ENCODE measurements around the gene ZNF184.
"Not testable (repeated sequence)": the region's sequence is repeated elsewhere in the genome, so short reads cannot be mapped to it uniquely, and the experiment has no call there.

The ZNF184 gene

GRCh38 chr6:27442932-27443331 lies 30.0 kb downstream of the ZNF184 start:
- Histone ChIP-seq H3K27me3 (ENCODE audit: control insufficient read depth in 1 of 2, insufficient read depth in 2 of 2, low read length in 2 of 2) (no peaks in the 10 kb centered on the region), H3K4me3 (ENCODE audit: low read depth in 1 of 2, low read length in 2 of 2) (no peak overlapping the region), H3K36me3 (ENCODE audit: insufficient read depth, low read length) (no peaks in the 10 kb centered on the region), H3K27ac (ENCODE audit: low read depth, low read length) (no peak overlapping the region), H3K9ac (ENCODE audit: low read length) (no peak overlapping the region), H3K4me1 (ENCODE audit: insufficient read depth, low read length) (no peaks in the 10 kb centered on the region), H3K9me3 (ENCODE audit: low read length) (no peaks in the 10 kb centered on the region)

- H3K4me1 ChIP-seq (ENCODE audit: insufficient read depth, low read length) = no peaks in the 10 kb centered on the region
- no peaks in the 10 kb centered on the region for H3K27me3 ChIP-seq (ENCODE audit: control insufficient read depth in 1 of 2, insufficient read depth in 2 of 2, low read length in 2 of 2)
- H3K36me3 ChIP-seq (ENCODE audit: insufficient read depth, low read length) = no peaks in the 10 kb centered on the region
- H3K27ac ChIP-seq (ENCODE audit: low read depth, low read length) = no peak overlapping the region
- H3K9ac ChIP-seq (ENCODE audit: low read length) = no peak overlapping the region
- no peak overlapping the region for H3K4me3 ChIP-seq (ENCODE audit: low read depth in 1 of 2, low read length in 2 of 2)
- no peaks in the 10 kb centered on the region for H3K9me3 ChIP-seq (ENCODE audit: low read length)
Observed at GRCh38 chr6:27441001-27441400, 31.9 kb downstream of the ZNF184 start.

DNA sequence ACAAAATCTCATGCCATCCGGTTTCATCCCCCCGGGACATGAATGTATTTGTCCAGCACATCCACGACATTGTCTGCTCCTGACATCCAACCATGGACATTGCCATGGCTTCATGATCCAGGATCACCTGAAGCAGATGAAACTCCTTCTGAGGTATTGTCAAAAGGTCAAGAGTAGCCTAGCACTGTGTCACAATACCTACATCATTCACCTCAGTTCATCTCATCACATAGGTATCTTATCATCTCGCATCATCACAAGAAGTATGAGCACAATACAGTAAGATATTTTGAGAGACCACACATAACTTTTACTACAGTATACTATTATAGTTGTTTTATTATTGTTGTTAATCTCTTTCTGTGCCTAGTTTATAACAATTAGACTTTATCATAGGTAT lies 33.5 kb downstream of the ZNF184 start:
- no peaks in the 10 kb centered on the region for H3K27me3 ChIP-seq (ENCODE audit: control insufficient read depth in 1 of 2, insufficient read depth in 2 of 2, low read length in 2 of 2)
- H3K9ac ChIP-seq (ENCODE audit: low read length) = no peak overlapping the region
- H3K9me3 ChIP-seq (ENCODE audit: low read length) = no peaks in the 10 kb centered on the region
- no peaks in the 10 kb centered on the region for H3K36me3 ChIP-seq (ENCODE audit: insufficient read depth, low read length)
- H3K4me1 ChIP-seq (ENCODE audit: insufficient read depth, low read length) = no peaks in the 10 kb centered on the region
- H3K27ac ChIP-seq (ENCODE audit: low read depth, low read length) = no peak overlapping the region
- H3K4me3 ChIP-seq (ENCODE audit: low read depth in 1 of 2, low read length in 2 of 2) = no peak overlapping the region

DNA sequence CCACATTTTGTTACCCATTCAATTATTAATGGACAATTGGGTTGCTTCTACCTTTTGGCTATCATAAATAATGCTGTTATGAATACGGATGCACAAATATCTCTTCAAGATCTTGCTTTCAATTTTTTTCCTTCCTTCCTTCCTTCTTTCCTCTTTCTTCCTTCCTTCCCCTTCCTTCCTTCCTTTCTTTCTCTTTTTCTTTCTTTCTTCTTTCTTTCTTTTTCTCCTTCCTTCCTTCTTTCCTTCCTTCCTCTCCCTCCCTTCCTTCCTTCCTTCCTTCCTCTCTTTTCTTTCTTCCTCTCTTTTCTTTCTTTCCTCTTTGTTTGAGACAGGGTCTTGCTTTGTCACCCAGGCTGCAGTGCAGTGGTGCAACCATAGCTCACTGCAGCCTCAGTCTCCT lies 39.2 kb downstream of the ZNF184 start:
- Histone ChIP-seq H3K9me3 (ENCODE audit: low read length) (no peaks in the 10 kb centered on the region), H3K9ac (ENCODE audit: low read length) (no peak overlapping the region), H3K4me1 (ENCODE audit: insufficient read depth, low read length) (no peaks in the 10 kb centered on the region), H3K4me3 (ENCODE audit: low read depth in 1 of 2, low read length in 2 of 2) (no peak overlapping the region), H3K27me3 (ENCODE audit: control insufficient read depth in 1 of 2, insufficient read depth in 2 of 2, low read length in 2 of 2) (no peaks in the 10 kb centered on the region), H3K36me3 (ENCODE audit: insufficient read depth, low read length) (no peaks in the 10 kb centered on the region), H3K27ac (ENCODE audit: low read depth, low read length) (no peak overlapping the region)

- H3K36me3 ChIP-seq (ENCODE audit: insufficient read depth, low read length) = no peaks in the 10 kb centered on the region
- H3K27me3 ChIP-seq (ENCODE audit: control insufficient read depth in 1 of 2, insufficient read depth in 2 of 2, low read length in 2 of 2) = no peaks in the 10 kb centered on the region
- no peak overlapping the region for H3K4me3 ChIP-seq (ENCODE audit: low read depth in 1 of 2, low read length in 2 of 2)
- H3K9ac ChIP-seq (ENCODE audit: low read length) = no peak overlapping the region
- no peaks in the 10 kb centered on the region for H3K9me3 ChIP-seq (ENCODE audit: low read length)
- H3K27ac ChIP-seq (ENCODE audit: low read depth, low read length) = no peak overlapping the region
- no peaks in the 10 kb centered on the region for H3K4me1 ChIP-seq (ENCODE audit: insufficient read depth, low read length)
Observed at GRCh38 chr6:27428966-27429365, 43.9 kb downstream of the ZNF184 start.

GRCh38 chr6:27428502-27428901 lies 44.4 kb downstream of the ZNF184 start:
- no peaks in the 10 kb centered on the region for H3K4me1 ChIP-seq (ENCODE audit: insufficient read depth, low read length)
- H3K27me3 ChIP-seq (ENCODE audit: control insufficient read depth in 1 of 2, insufficient read depth in 2 of 2, low read length in 2 of 2) = no peaks in the 10 kb centered on the region
- H3K4me3 ChIP-seq (ENCODE audit: low read depth in 1 of 2, low read length in 2 of 2) = no peak overlapping the region
- no peak overlapping the region for H3K27ac ChIP-seq (ENCODE audit: low read depth, low read length)
- H3K9ac ChIP-seq (ENCODE audit: low read length) = no peak overlapping the region
- H3K9me3 ChIP-seq (ENCODE audit: low read length) = no peaks in the 10 kb centered on the region
- H3K36me3 ChIP-seq (ENCODE audit: insufficient read depth, low read length) = no peaks in the 10 kb centered on the region

- Histone ChIP-seq H3K27me3 (ENCODE audit: control insufficient read depth in 1 of 2, insufficient read depth in 2 of 2, low read length in 2 of 2) (no peaks in the 10 kb centered on the region), H3K4me1 (ENCODE audit: insufficient read depth, low read length) (no peaks in the 10 kb centered on the region), H3K36me3 (ENCODE audit: insufficient read depth, low read length) (no peaks in the 10 kb centered on the region), H3K4me3 (ENCODE audit: low read depth in 1 of 2, low read length in 2 of 2) (no peak overlapping the region), H3K9ac (ENCODE audit: low read length) (no peak overlapping the region), H3K9me3 (ENCODE audit: low read length) (no peaks in the 10 kb centered on the region), H3K27ac (ENCODE audit: low read depth, low read length) (no peak overlapping the region)
Observed at GRCh38 chr6:27426045-27426620, 46.8 kb downstream of the ZNF184 start.

DNA sequence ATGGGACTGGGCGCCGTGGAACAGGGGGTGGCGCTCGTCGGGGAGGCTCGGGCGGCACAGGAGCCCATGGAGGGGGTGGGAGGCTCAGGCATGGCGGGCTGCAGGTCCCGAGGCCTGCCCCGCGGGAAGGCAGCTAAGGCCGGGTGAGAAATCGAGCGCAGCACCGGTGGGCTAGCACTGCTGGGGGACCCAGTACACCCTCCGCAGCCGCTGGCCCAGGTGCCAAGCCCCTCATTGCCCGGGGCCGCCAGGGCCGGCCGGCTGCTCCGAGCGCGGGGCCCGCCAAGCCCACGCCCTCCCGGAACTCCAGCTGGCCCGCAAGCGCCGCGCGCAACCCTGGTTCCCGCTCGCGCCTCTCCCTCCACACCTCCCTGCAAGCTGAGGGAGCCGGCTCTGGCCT lies 48.1 kb downstream of the ZNF184 start:
- H3K36me3 ChIP-seq (ENCODE audit: insufficient read depth, low read length); H3K9me3 ChIP-seq (ENCODE audit: low read length); H3K27ac ChIP-seq (ENCODE audit: low read depth, low read length); H3K4me3 ChIP-seq (ENCODE audit: low read depth in 1 of 2, low read length in 2 of 2); H3K4me1 ChIP-seq (ENCODE audit: insufficient read depth, low read length); H3K27me3 ChIP-seq (ENCODE audit: control insufficient read depth in 1 of 2, insufficient read depth in 2 of 2, low read length in 2 of 2); H3K9ac ChIP-seq (ENCODE audit: low read length): not testable (repeated sequence)

DNA sequence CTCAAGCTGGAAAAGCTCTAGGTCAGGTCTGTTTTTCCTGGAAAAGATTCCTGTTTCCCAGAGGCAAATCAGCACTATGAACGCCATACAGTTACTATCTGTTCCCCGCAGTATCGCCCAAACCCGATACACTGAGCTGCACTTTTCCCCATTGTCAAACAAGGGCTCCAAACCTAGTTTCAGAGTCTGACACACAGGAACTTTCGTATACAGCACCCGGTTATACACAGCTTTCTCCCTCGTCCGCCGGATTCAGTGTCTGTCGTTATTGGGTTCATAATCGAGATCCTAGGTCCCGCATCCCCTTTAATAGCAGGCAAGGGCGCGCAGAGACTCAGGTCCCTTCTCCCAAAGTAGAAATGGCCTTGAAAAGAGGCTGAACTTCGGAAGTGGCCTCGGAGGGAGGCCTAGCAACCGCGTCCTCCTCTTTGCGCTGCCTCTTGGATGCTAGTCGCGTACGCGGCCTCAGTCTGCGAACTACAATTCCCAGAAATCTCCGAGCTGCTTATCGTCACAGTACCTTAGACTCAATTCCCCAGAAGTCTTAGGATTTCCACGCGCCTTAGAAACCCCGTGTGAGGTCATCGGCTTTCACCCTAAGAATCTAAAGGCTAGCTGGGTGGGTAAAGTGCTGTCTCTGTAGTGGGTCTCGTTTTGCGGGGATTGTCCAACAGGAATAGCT lies 50.1 kb downstream of the ZNF184 start:
- Histone ChIP-seq H3K4me1 (ENCODE audit: insufficient read depth, low read length) (no peaks in the 10 kb centered on the region), H3K4me3 (ENCODE audit: low read depth in 1 of 2, low read length in 2 of 2) (no peak overlapping the region), H3K36me3 (ENCODE audit: insufficient read depth, low read length) (no peaks in the 10 kb centered on the region)

GRCh38 chr6:27419363-27419762 lies 53.5 kb downstream of the ZNF184 start:
- no peaks in the 10 kb centered on the region for H3K27me3 ChIP-seq (ENCODE audit: control insufficient read depth in 1 of 2, insufficient read depth in 2 of 2, low read length in 2 of 2)
- H3K4me1 ChIP-seq (ENCODE audit: insufficient read depth, low read length) = no peaks in the 10 kb centered on the region
- H3K36me3 ChIP-seq (ENCODE audit: insufficient read depth, low read length) = no peaks in the 10 kb centered on the region
- no peak overlapping the region for H3K9ac ChIP-seq (ENCODE audit: low read length)
- H3K27ac ChIP-seq (ENCODE audit: low read depth, low read length) = no peak overlapping the region
- H3K9me3 ChIP-seq (ENCODE audit: low read length) = no peaks in the 10 kb centered on the region
- no peak overlapping the region for H3K4me3 ChIP-seq (ENCODE audit: low read depth in 1 of 2, low read length in 2 of 2)

More for the DNA sequence above, 50.1 kb downstream of the ZNF184 start:
- Histone ChIP-seq H3K9ac (ENCODE audit: low read length) (no peak overlapping the region), H3K9me3 (ENCODE audit: low read length) (no peaks in the 10 kb centered on the region), H3K27ac (ENCODE audit: low read depth, low read length) (no peak overlapping the region), H3K27me3 (ENCODE audit: control insufficient read depth in 1 of 2, insufficient read depth in 2 of 2, low read length in 2 of 2) (no peaks in the 10 kb centered on the region)

GRCh38 chr6:27415898-27416297 lies 57.0 kb downstream of the ZNF184 start:
- Histone ChIP-seq H3K4me3 (ENCODE audit: low read depth in 1 of 2, low read length in 2 of 2) (no peak overlapping the region), H3K9me3 (ENCODE audit: low read length) (no peaks in the 10 kb centered on the region), H3K36me3 (ENCODE audit: insufficient read depth, low read length) (no peaks in the 10 kb centered on the region), H3K4me1 (ENCODE audit: insufficient read depth, low read length) (no peaks in the 10 kb centered on the region), H3K27ac (ENCODE audit: low read depth, low read length) (no peak overlapping the region), H3K27me3 (ENCODE audit: control insufficient read depth in 1 of 2, insufficient read depth in 2 of 2, low read length in 2 of 2) (no peaks in the 10 kb centered on the region), H3K9ac (ENCODE audit: low read length) (no peak overlapping the region)

- no peaks in the 10 kb centered on the region for H3K4me1 ChIP-seq (ENCODE audit: insufficient read depth, low read length)
- no peak overlapping the region for H3K9ac ChIP-seq (ENCODE audit: low read length)
- no peak overlapping the region for H3K27ac ChIP-seq (ENCODE audit: low read depth, low read length)
- no peaks in the 10 kb centered on the region for H3K27me3 ChIP-seq (ENCODE audit: control insufficient read depth in 1 of 2, insufficient read depth in 2 of 2, low read length in 2 of 2)
- H3K9me3 ChIP-seq (ENCODE audit: low read length) = no peaks in the 10 kb centered on the region
- H3K4me3 ChIP-seq (ENCODE audit: low read depth in 1 of 2, low read length in 2 of 2) = no peak overlapping the region
- H3K36me3 ChIP-seq (ENCODE audit: insufficient read depth, low read length) = no peaks in the 10 kb centered on the region
Observed at GRCh38 chr6:27414996-27415395, 57.9 kb downstream of the ZNF184 start.
